Stimulated activated CD8-positive, alpha-beta memory T cell treated with anti-CD3 and anti-CD28 coated beads, Interleukin-7, amount 100 ng/mL, for 1 hour (primary cell): ENCODE data around the gene PARD3.

Experiments
- DNase-seq, 2 donors: peaks; one replicate each; pipeline ENCODE4 v3.0.0-alpha.2; 2020; ENCODE audit warnings: low read depth in 2 of 2

The PARD3 gene

GRCh38 chr10:34256216-34256615 lies 558.9 kb downstream of the PARD3 start:
- DNase-seq, result no peak

GRCh38 chr10:34255035-34255434 lies 560.1 kb downstream of the PARD3 start:
- DNase-seq, result no peak

- no peak for DNase-seq
Observed at GRCh38 chr10:34254596-34254995, 560.5 kb downstream of the PARD3 start.

DNA sequence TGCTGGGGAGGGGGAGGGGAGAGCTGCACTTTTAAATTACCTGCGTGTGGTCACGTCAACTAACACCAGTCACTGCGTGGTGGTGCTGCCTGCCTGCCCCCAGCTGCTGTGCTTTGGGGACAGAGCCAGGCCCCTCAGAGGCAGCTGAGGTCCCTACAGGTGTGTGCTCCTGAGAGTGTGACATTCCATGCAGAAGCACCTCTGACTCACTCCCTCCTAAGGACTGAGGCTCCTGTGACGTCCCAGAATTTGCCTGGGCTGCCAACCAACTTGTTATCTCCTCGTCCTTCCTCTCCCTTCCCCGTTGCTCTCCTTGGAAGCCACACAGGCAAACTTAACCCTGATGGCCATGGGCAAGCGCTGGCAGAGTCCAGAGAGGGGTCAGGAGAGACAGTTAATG lies 563.0 kb downstream of the PARD3 start:
- no peak for DNase-seq

GRCh38 chr10:34251177-34251576 lies 563.9 kb downstream of the PARD3 start:
- DNase-seq, result no peak

GRCh38 chr10:34250722-34251121 lies 564.4 kb downstream of the PARD3 start:
- DNase-seq, result no peak

GRCh38 chr10:34249634-34250033 lies 565.5 kb downstream of the PARD3 start:
- DNase-seq, result no peak

- DNase-seq, result no peak
Observed at GRCh38 chr10:34247560-34247959, 567.5 kb downstream of the PARD3 start.

DNA sequence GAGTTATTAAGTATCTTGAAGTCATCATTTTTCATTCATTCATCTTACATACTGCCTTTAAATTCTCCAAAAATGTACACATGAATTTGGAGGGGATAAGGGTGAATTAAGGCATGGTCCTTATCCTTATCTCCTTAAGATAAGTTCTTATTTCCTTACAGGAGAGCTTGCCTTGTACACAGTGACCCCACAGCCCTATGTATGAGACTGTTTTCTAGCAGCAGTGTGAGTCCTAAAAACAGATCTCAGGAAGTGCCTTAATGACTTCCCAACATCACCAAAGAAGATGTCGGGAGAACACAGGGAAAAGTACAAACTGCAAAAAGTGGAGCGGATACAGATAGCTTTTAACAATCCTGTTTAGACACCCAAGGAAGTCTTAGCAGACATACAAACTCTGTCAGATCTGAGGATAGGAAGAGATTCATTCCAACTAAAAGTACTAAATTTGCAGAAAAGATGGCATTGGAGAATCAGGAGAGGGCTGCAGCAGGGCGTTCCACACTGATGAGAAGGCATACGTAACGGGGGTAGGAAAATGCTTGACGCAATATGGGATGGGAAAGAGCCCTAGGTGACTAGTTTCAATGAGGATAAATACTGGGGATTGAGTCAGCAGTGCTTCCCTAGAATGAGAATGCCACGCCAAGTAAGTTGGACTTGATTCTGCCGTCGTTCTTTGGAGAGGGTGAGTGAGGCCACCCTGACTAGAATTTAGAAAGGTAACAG lies 570.2 kb downstream of the PARD3 start:
- DNase-seq, result no peak

DNA sequence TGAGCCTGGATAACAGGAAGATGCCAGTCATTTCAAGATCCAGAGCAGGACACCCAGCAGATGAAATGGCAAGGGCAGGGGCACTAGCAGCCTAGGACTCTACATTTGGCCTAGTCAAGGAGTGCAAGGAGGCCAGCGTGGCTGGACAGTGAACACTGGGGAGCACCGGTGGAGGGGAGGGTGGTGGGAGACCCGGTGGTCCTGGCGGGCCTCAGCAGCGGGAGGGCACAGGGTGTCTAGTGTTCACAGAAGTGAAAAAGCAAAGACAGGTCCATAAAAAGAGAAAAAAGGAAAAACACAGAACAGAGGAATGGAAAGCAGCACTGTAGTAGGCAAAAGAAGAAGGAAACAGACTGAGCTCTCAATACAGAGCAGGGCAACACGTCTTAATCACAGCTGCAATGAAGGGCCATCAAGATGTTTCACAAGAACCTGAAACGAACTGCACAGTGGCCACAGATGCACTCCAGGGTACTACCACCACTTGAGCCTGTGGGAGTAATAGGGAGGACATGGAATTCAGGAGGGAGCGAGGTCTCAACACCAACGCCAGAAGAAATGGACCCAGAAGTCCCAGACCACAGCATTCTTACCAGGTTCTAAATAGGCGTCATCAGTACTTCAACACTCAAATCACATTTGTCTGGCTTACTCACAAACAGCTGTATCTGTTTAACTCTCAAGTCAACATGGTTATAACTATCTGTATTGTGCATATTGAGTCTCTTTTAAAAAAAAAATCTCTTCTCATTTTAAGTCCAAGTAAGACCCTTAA lies 573.7 kb downstream of the PARD3 start:
- no peak for DNase-seq

- no peak for DNase-seq
Observed at GRCh38 chr10:34240039-34240438, 575.1 kb downstream of the PARD3 start.

DNA sequence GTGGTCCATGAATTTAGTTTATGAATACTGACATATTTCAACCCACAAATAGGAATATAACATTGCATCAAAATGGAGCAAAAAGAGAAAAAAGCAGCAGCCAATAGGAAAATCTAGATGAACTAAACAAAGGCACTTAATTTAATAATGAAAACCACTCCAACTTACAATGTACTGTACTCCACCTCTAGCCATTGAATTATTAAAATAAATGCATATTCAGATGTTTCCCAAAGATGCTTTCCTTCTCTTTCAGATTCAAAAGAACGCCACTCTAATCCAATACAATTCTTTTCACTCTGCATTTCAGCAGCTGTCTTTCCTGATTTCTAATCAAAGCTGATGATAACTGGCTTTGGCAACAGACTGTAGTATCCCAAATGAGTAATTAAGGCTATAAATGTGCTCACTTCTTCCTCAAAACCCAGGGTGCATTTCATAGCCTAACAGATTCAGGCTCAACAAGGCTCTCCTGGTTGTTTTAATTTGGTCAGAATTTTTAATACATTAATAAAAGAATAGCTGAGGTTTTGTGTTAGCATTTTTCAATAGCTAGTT lies 577.1 kb downstream of the PARD3 start:
- no peak for DNase-seq

- no peak for DNase-seq
Observed at GRCh38 chr10:34236931-34237330, 578.2 kb downstream of the PARD3 start.

- DNase-seq, result no peak
Observed at GRCh38 chr10:34235164-34235832, 579.8 kb downstream of the PARD3 start.

- no peak for DNase-seq
Observed at GRCh38 chr10:34232481-34232880, 582.6 kb downstream of the PARD3 start.

- no peak for DNase-seq
Observed at GRCh38 chr10:34231441-34232180, 583.5 kb downstream of the PARD3 start.

- DNase-seq, result no peak
Observed at GRCh38 chr10:34229917-34230316, 585.2 kb downstream of the PARD3 start.

- no peak for DNase-seq
Observed at GRCh38 chr10:34228066-34228465, 587.0 kb downstream of the PARD3 start.

GRCh38 chr10:34224639-34225038 lies 590.5 kb downstream of the PARD3 start:
- no peak for DNase-seq

GRCh38 chr10:34223658-34224057 lies 591.4 kb downstream of the PARD3 start:
- no peak for DNase-seq

DNA sequence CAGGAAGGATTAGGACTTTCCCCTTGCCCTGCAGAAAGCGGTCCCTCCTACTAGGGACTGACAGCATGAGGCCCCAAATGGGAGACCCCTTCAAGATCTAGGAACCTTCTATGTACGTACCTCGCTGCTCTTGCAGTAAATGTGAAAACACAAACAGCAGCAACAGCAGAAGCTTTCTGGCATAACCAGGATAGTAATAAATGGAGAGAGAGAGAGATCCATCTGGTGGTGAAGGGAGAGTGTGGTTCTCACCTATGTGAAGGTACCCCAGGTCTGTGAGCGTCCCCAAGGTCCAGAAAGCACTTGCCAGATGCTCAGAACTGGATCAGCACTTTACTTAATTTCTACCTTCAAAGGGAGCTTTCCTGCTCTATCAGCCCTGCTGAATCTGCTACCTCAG lies 592.7 kb downstream of the PARD3 start:
- no peak for DNase-seq
